ENCODE results near the gene CABP4. TPM values are rescaled to one million over a fixed set of nuclear protein-coding genes. Genes with fewer than 3 reads are reported as not detected.

Gene CABP4
- total RNA-seq, 1 experiment from 2014 or later: not detected

DNA sequence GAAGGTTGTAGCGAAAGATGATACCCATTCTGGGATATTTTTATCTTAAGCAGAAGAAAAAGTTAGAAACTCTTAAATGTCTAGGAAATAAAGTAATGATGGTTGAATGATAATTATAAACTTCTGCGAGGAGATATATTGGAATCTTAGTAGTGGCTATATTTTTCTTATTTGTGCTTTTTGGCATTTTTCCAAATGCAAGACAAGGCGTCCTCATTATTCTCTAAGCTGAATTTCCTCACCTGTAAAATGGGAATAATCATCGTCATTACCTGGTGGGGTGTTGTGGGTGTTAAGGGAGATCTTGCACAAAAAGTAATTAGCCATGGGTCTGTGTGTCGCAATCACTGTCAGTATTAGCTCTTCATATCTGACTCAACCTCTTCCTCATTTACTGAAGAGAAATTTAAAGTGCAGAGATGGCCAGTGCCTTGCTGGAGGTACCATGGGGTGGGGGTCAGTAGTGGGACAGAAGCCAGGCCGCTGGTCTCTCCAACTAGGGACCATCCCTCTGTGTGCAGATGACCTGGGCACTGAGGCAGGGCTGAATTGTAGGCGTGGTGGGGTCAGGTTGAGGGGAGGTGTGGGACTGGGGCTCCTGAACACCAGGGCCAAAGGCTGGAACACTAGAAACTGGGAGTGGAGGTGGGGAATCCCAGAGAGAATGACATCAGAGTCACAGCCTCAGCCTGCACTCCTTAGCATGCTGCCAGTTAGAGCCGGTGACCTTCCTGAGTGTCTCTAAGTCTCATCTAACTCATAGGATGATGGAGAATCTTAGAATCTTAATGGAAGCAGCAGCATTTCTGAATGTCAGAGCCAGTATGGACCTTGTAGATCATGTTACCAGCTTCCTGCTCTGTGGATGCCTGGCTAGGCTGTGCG lies 45.9 kb downstream of the CABP4 start:
- Mint-ChIP-seq H3K4me3 (ENCODE audit: unreplicated experiment) (no peak overlapping the region), H3K4me1 (ENCODE audit: insufficient read depth, unreplicated experiment) (peaks cover 15% of the 10 kb centered on the region), H3K9me3 (ENCODE audit: unreplicated experiment) (no peaks in the 10 kb centered on the region), H3K27me3 (ENCODE audit: insufficient read depth, unreplicated experiment) (no peaks in the 10 kb centered on the region), H3K36me3 (ENCODE audit: insufficient read depth, unreplicated experiment) (peaks cover 26% of the 10 kb centered on the region), H3K27ac (ENCODE audit: low read depth, unreplicated experiment) (no peak overlapping the region)
- ChIA-PET POLR2A (interaction anchor here (0.6 to 1.3 kb wide), 4 partner anchors 9 to 99 kb away, joined by 3 read pairs; no protein-coding TSS in a partner anchor), CTCF (interaction anchor here (0.5 kb wide), 2 partner anchors 26 to 135 kb away, joined by 3 to 5 read pairs; no protein-coding TSS in a partner anchor)
- intact Hi-C loops (cut with micrococcal nuclease): no loop called here
- TF ChIP-seq, protein P1, sequence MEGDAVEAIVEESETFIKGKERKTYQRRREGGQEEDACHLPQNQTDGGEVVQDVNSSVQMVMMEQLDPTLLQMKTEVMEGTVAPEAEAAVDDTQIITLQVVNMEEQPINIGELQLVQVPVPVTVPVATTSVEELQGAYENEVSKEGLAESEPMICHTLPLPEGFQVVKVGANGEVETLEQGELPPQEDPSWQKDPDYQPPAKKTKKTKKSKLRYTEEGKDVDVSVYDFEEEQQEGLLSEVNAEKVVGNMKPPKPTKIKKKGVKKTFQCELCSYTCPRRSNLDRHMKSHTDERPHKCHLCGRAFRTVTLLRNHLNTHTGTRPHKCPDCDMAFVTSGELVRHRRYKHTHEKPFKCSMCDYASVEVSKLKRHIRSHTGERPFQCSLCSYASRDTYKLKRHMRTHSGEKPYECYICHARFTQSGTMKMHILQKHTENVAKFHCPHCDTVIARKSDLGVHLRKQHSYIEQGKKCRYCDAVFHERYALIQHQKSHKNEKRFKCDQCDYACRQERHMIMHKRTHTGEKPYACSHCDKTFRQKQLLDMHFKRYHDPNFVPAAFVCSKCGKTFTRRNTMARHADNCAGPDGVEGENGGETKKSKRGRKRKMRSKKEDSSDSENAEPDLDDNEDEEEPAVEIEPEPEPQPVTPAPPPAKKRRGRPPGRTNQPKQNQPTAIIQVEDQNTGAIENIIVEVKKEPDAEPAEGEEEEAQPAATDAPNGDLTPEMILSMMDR (IDR thresholded peaks at IDR 0.05; ENCODE audit: unreplicated experiment): no peak
- no TSS peak for BruUV-seq (replicated peaks)
- DNase-seq (ENCODE audit: unreplicated experiment): peak; percentile 32

DNA sequence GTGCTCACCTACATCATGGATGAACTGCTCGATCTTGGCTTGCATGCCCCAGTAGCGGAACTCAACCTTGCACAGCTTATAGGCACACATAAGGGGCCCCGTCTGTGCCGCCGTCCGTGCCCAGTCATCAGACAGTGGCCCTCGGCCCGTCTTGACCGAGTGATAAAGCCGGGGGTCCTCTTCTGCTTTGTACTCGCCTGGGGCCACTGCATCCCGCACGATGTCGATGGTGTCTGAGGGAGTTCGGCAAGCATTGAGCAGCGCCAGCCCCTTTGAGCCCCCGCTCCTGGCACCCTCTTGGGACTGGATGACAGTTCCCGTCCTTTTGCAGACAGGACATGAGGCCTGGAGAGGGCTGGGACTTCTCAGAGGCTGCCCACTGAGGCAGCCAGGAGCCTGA lies 46.7 kb downstream of the CABP4 start:
- no peaks in the 10 kb centered on the region for H3K27me3 Mint-ChIP-seq (ENCODE audit: insufficient read depth, unreplicated experiment)
- TF ChIP-seq, protein P1 (IDR thresholded peaks at IDR 0.05; ENCODE audit: unreplicated experiment): no peak
- H3K4me1 Mint-ChIP-seq (ENCODE audit: insufficient read depth, unreplicated experiment): peaks cover 21% of the 10 kb centered on the region
- peaks cover 26% of the 10 kb centered on the region for H3K36me3 Mint-ChIP-seq (ENCODE audit: insufficient read depth, unreplicated experiment)
- H3K4me3 Mint-ChIP-seq (ENCODE audit: unreplicated experiment): no peak overlapping the region
- no peak for DNase-seq (ENCODE audit: unreplicated experiment)
- no peaks in the 10 kb centered on the region for H3K9me3 Mint-ChIP-seq (ENCODE audit: unreplicated experiment)
- no peak overlapping the region for H3K27ac Mint-ChIP-seq (ENCODE audit: low read depth, unreplicated experiment)
- intact Hi-C loops (cut with micrococcal nuclease): no loop called here
- ChIA-PET CTCF (interaction anchor here (0.6 kb wide), 1 partner anchor 73 kb away, joined by 3 read pairs; no protein-coding TSS in a partner anchor), POLR2A (interaction anchor here (1.3 kb wide), 1 partner anchor 81 kb away, joined by 3 read pairs; no protein-coding TSS in a partner anchor)
- no TSS peak for BruUV-seq (replicated peaks)

DNA sequence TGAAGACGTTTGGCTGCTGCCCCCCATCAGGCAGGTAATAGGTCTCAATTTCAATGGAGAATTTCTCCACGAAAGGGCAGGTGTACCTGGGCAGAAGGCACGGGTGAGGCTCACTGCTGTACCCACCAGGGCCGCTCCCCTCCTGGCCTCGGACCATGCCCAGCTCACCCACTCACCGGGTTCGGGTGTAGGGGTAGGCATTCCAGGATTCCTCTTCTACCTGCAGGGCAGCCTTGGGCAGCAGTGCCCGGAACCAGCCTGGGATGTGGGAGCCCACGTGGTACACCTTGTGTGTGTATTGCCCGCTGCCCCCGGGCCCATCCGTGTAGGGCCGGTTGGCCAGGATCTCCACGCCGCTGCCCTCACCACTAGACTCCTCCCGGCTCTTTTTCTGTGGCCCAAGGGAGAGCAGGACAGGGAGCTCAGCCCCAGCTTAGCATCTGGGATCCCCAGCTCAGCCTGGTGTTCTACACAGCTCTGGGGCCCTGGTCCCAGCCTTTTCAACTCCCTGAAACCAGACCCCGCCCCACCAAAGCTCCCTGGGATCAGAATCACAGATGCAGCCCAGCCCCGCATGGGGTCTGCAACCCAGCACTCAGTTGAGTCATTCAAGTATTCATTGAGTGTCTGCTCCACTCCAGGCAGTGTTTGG lies 47.3 kb downstream of the CABP4 start:
- CTCF ChIA-PET: interaction anchor here (0.5 to 0.6 kb wide), 2 partner anchors 53 to 73 kb away, joined by 3 read pairs; no protein-coding TSS in a partner anchor
- BruUV-seq (replicated peaks): no TSS peak

More for the DNA sequence above, 47.3 kb downstream of the CABP4 start:
- Mint-ChIP-seq H3K36me3 (ENCODE audit: insufficient read depth, unreplicated experiment) (peaks cover 26% of the 10 kb centered on the region), H3K9me3 (ENCODE audit: unreplicated experiment) (no peaks in the 10 kb centered on the region), H3K27ac (ENCODE audit: low read depth, unreplicated experiment) (no peak overlapping the region), H3K27me3 (ENCODE audit: insufficient read depth, unreplicated experiment) (no peaks in the 10 kb centered on the region), H3K4me1 (ENCODE audit: insufficient read depth, unreplicated experiment) (peaks cover 21% of the 10 kb centered on the region), H3K4me3 (ENCODE audit: unreplicated experiment) (peak overlapping the region; percentile 56)
- no peak for DNase-seq (ENCODE audit: unreplicated experiment)
- intact Hi-C loops (cut with micrococcal nuclease): no loop called here
- POLR2A ChIA-PET: no interaction called here
- TF ChIP-seq, protein P1 (IDR thresholded peaks at IDR 0.05; ENCODE audit: unreplicated experiment): no peak
